ENCODE measurements around the gene STAT5B. TPM values are rescaled to one million over a fixed set of nuclear protein-coding genes. Genes with fewer than 3 reads are reported as not detected.
A peak's percentile ranks its signal among the peaks of the same experiment; 100 is the strongest.

STAT5B gene
- total RNA-seq, 1 experiment from 2014 or later = 42.9 TPM

DNA sequence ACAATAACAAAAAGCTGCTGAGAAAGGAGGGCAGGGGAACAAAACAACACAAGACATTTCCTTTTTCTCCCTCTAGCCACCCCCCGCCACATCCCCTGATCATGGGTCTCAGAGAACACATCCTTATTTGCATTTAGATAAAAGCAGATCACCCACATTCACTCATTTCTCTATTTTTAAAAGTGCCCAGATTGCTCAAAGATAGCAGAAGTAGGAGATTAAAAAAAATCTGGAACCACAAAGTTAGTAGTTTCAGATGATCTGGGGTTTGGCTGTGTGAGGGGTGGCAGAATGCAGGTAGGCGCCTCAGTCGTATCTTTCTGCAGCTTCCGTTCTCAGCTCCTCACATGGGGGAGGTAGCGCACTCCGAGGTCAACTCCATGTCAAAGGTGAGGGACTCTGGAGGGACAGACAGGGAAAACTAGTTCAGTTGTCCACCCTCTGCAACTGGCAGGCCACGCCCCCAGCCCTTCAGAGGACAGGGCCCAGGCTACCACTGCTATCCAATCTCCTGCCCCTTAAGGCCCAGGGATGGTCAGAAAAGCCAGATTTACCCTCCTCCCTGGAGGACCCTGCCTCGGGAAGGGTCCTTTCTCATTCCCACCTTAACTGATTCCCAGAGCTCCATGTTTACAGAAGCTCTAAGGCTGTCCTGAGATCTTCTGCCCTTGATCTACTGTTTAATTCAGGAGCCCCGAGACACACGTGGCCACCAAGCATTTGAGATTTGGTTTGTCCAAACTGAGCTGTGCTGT, 39.4 kb upstream of the STAT5B start:
- Mint-ChIP-seq H3K27me3 (ENCODE audit: low read depth) (peaks cover 2% of the 10 kb centered on the region; the same call in 1 of the 2 replicates), H3K4me3 (no peak overlapping the region), H3K9me3 (no peaks in the 10 kb centered on the region), H3K36me3 (ENCODE audit: insufficient read depth in 1 of 3, low read depth in 3 of 3) (peaks cover 29 to 61% (median 45%) of the 10 kb centered on the region in 3 experiments), H3K4me1 (peaks cover 36 to 37% of the 10 kb centered on the region in 2 experiments), H3K27ac (peak overlapping the region in 2 of 3 experiments; percentile 29 to 69; a peak in 3 of 7 replicates)
- Histone ChIP-seq H3K23ac (ENCODE audit: insufficient read length, low read depth, low read length) (no peak overlapping the region), H3K9me3 (ENCODE audit: control insufficient read depth, low read depth, low read length) (no peaks in the 10 kb centered on the region), H2BK12ac (ENCODE audit: insufficient read length, low read depth, low read length) (no peak overlapping the region), H3K4ac (ENCODE audit: low read depth, low read length) (no peak overlapping the region), H4K5ac (ENCODE audit: insufficient read length, low read depth, low read length) (no peak overlapping the region), H3K9ac (ENCODE audit: extremely low read depth, insufficient read length, low read length) (no peak overlapping the region), H4K91ac (ENCODE audit: insufficient read length, low read depth, low read length) (no peak overlapping the region), H3K56ac (ENCODE audit: insufficient read length, low read depth, low read length) (no peak overlapping the region), H3K14ac (ENCODE audit: insufficient read depth, low read length) (no peak overlapping the region), H3K79me1 (ENCODE audit: insufficient read depth, low read depth, low read length, poor library complexity, severe bottlenecking) (no peaks in the 10 kb centered on the region), H3K4me1 (ENCODE audit: insufficient read depth, low read length) (peaks cover 1% of the 10 kb centered on the region; the same call in 1 of the 2 replicates), H2AK5ac (ENCODE audit: insufficient read length, low read length) (no peak overlapping the region), H3K4me2 (ENCODE audit: insufficient read depth, insufficient read length, low read length) (no peak overlapping the region), H2BK20ac (ENCODE audit: low read depth, low read length, poor library complexity, severe bottlenecking) (no peak overlapping the region), H2BK15ac (ENCODE audit: low read depth, low read length) (no peak overlapping the region), H4K8ac (replicated peaks; ENCODE audit: insufficient read length, low read depth, low read length) (no peak overlapping the region), H3T11ph (ENCODE audit: low read length) (no peak overlapping the region), H3K27ac (ENCODE audit: insufficient read length, low read depth, low read length) (no peak overlapping the region), H2AFZ (ENCODE audit: low read length) (no peak overlapping the region), H2BK5ac (ENCODE audit: insufficient read length, low read length) (no peak overlapping the region), H3K79me2 (ENCODE audit: insufficient read depth, low read length) (no peaks in the 10 kb centered on the region), H3K27me3 (ENCODE audit: insufficient read depth, low read length) (no peaks in the 10 kb centered on the region), H3K23me2 (ENCODE audit: insufficient read length, low read depth, low read length, poor library complexity, severe bottlenecking) (no peaks in the 10 kb centered on the region), H4K20me1 (ENCODE audit: control insufficient read depth, insufficient read depth, insufficient read length) (no peaks in the 10 kb centered on the region), H3K18ac (ENCODE audit: insufficient read length, low read depth, low read length) (no peak overlapping the region), H2BK120ac (ENCODE audit: low read depth, low read length, poor library complexity, severe bottlenecking) (no peak overlapping the region)
- no peak for DNase-seq
- WGBS (ENCODE audit: extremely low coverage, insufficient read length, low lambda C conversion rate) = no CpG with 5 or more reads among the region's 10 CpGs
- TF ChIP-seq, protein P1, sequence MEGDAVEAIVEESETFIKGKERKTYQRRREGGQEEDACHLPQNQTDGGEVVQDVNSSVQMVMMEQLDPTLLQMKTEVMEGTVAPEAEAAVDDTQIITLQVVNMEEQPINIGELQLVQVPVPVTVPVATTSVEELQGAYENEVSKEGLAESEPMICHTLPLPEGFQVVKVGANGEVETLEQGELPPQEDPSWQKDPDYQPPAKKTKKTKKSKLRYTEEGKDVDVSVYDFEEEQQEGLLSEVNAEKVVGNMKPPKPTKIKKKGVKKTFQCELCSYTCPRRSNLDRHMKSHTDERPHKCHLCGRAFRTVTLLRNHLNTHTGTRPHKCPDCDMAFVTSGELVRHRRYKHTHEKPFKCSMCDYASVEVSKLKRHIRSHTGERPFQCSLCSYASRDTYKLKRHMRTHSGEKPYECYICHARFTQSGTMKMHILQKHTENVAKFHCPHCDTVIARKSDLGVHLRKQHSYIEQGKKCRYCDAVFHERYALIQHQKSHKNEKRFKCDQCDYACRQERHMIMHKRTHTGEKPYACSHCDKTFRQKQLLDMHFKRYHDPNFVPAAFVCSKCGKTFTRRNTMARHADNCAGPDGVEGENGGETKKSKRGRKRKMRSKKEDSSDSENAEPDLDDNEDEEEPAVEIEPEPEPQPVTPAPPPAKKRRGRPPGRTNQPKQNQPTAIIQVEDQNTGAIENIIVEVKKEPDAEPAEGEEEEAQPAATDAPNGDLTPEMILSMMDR (conservative IDR thresholded peaks at IDR 0.05) = no peak

Measured in H9 (cell line).